Hepatocyte (in vitro differentiated cells): ENCODE measurements around the gene PAX5.

Experiments
- CTCF ChIP-seq: fragments of 200-600 bp; sonication (generic); IDR thresholded peaks from 2 replicates; pipeline ENCODE4 v1.5.1; 2016; ENCODE audit warnings: antibody characterized with exemption, mild to moderate bottlenecking; ENCODE audit not compliant: poor library complexity
- EZH2 ChIP-seq: fragments of 200-600 bp; sonication (generic); IDR thresholded peaks from 2 replicates; pipeline ENCODE4 v1.6.1; 2016; ENCODE audit warnings: antibody characterized with exemption, mild to moderate bottlenecking, borderline replicate concordance

GRCh38 chr9:36817160-36817834 lies 216.8 kb downstream of the PAX5 start:
- TF ChIP-seq CTCF, result no peak
- TF ChIP-seq EZH2, result no peak
